ENCODE results near the gene EPN3. TPM values are rescaled to one million over a fixed set of nuclear protein-coding genes. Genes with fewer than 3 reads are reported as not detected.

The EPN3 gene
- total RNA-seq, 1 donor from 2014 or later = 0.24 TPM

DNA sequence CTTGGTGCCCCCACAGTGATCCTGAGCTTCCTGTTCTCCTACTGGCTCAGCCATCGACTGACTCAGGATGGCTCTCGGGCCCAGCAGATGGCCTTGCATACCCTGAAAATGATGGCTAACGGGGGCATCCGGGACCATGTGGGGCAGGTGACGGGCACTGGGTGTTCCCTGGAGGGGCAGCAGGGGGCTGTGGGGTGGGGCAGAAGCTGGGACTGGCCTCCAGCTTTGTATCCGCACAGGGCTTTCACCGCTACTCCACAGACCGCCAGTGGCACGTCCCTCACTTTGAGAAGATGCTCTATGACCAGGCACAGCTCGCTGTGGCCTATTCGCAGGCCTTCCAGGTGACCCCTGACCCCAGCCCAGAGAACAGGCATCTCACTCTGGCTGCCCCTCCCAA, 17.4 kb downstream of the EPN3 start:
- H2AFZ ChIP-seq (replicated peaks) = no peak overlapping the region
- no peak overlapping the region for H3K4me3 ChIP-seq
- TF ChIP-seq EZH2 (IDR thresholded peaks at IDR 0.05) = no peak
- TF ChIP-seq EZH2phosphoT487 (IDR thresholded peaks at IDR 0.05) = no peak
- TF ChIP-seq, protein P1, sequence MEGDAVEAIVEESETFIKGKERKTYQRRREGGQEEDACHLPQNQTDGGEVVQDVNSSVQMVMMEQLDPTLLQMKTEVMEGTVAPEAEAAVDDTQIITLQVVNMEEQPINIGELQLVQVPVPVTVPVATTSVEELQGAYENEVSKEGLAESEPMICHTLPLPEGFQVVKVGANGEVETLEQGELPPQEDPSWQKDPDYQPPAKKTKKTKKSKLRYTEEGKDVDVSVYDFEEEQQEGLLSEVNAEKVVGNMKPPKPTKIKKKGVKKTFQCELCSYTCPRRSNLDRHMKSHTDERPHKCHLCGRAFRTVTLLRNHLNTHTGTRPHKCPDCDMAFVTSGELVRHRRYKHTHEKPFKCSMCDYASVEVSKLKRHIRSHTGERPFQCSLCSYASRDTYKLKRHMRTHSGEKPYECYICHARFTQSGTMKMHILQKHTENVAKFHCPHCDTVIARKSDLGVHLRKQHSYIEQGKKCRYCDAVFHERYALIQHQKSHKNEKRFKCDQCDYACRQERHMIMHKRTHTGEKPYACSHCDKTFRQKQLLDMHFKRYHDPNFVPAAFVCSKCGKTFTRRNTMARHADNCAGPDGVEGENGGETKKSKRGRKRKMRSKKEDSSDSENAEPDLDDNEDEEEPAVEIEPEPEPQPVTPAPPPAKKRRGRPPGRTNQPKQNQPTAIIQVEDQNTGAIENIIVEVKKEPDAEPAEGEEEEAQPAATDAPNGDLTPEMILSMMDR (IDR thresholded peaks at IDR 0.05) = no peak
- Mint-ChIP-seq H3K4me3 (no peak overlapping the region), H3K9me3 (no peaks in the 10 kb centered on the region), H3K27me3 (ENCODE audit: insufficient read depth, low read depth) (peaks cover 8% of the 10 kb centered on the region), H3K27ac (peak overlapping the region; percentile 48), H3K4me1 (peaks cover 3% of the 10 kb centered on the region), H3K36me3 (peaks cover 2% of the 10 kb centered on the region)
- H3K27me3 ChIP-seq = peaks cover 3% of the 10 kb centered on the region
- no peaks in the 10 kb centered on the region for H4K20me1 ChIP-seq (ENCODE audit: low read depth)
- no peaks in the 10 kb centered on the region for H3F3A ChIP-seq (ENCODE audit: low read depth)
- H3K4me2 ChIP-seq = no peak overlapping the region
- H3K9me3 ChIP-seq (ENCODE audit: low read depth) = no peaks in the 10 kb centered on the region
- H3K9ac ChIP-seq = no peak overlapping the region
- no peaks in the 10 kb centered on the region for H3K79me2 ChIP-seq (ENCODE audit: low read depth)
- H3K36me3 ChIP-seq = no peaks in the 10 kb centered on the region
- H3K27ac ChIP-seq = no peak overlapping the region
- DNase-seq (ENCODE audit: low spot score) = no peak
- peaks cover 8% of the 10 kb centered on the region for H3K4me1 ChIP-seq

DNA sequence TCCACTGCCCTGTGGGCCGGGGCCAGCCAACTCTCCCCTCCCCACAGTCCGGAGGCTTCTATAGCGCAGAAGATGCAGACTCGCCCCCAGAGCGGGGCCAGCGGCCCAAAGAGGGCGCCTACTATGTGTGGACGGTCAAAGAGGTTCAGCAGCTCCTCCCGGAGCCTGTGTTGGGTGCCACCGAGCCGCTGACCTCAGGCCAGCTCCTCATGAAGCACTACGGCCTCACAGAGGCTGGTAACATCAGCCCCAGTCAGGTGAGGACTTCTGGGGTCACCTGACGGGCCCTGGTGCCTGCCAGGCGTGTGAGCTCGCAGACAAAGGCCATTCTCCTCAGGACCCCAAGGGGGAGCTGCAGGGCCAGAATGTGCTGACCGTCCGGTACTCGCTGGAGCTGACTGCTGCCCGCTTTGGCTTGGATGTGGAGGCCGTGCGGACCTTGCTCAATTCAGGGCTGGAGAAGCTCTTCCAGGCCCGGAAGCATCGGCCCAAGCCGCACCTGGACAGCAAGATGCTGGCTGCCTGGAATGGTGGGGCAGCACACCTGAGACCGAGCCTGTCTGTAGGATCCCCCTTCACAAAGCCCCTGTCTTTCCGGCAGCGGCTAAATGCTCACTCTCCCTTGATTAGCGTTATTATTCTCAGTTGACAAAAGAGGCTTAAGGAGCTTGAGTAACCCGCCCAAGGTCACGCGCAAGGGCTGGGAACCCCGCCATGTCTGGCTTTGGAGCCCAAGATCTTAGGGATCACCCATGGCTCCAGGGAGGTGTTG, 18.3 kb downstream of the EPN3 start:
- peaks cover 3% of the 10 kb centered on the region for H3K4me1 Mint-ChIP-seq
- H3K4me3 ChIP-seq = no peak overlapping the region
- no peak overlapping the region for H3K4me2 ChIP-seq
- H3K79me2 ChIP-seq (ENCODE audit: low read depth) = no peaks in the 10 kb centered on the region
- peaks cover 8% of the 10 kb centered on the region for H3K27me3 Mint-ChIP-seq (ENCODE audit: insufficient read depth, low read depth)
- no peak for TF ChIP-seq EZH2 (IDR thresholded peaks at IDR 0.05)
- TF ChIP-seq, protein P1 (IDR thresholded peaks at IDR 0.05) = peak; percentile 88
- no peak for TF ChIP-seq EZH2phosphoT487 (IDR thresholded peaks at IDR 0.05)
- no peak overlapping the region for H3K27ac Mint-ChIP-seq
- DNase-seq (ENCODE audit: low spot score) = peak; percentile 95
- H2AFZ ChIP-seq (replicated peaks) = no peak overlapping the region
- no peak overlapping the region for H3K9ac ChIP-seq
- no peaks in the 10 kb centered on the region for H3K9me3 Mint-ChIP-seq
- H3K36me3 ChIP-seq = no peaks in the 10 kb centered on the region
- H3K27me3 ChIP-seq = no peaks in the 10 kb centered on the region
- no peak overlapping the region for H3K27ac ChIP-seq
- no peaks in the 10 kb centered on the region for H3F3A ChIP-seq (ENCODE audit: low read depth)
- peaks cover 2% of the 10 kb centered on the region for H3K36me3 Mint-ChIP-seq
- no peaks in the 10 kb centered on the region for H4K20me1 ChIP-seq (ENCODE audit: low read depth)
- H3K9me3 ChIP-seq (ENCODE audit: low read depth) = no peaks in the 10 kb centered on the region
- H3K4me3 Mint-ChIP-seq = no peak overlapping the region
- peaks cover 8% of the 10 kb centered on the region for H3K4me1 ChIP-seq

DNA sequence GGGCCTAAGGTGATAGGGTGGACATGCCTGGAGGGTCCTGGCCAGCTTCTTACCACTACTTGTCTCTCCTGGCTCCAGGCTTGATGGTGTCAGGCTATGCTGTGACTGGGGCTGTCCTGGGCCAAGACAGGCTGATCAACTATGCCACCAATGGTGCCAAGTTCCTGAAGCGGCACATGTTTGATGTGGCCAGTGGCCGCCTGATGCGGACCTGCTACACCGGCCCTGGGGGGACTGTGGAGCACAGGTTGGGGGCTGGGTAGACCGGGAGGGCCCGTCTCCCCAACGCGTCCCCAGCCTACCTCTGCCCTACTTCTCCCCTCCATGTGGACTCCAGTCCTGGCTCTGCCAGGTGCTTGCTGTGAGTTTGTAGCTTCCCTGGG, 18.9 kb downstream of the EPN3 start:
- H3K4me1 ChIP-seq = peaks cover 8% of the 10 kb centered on the region
- H3K4me2 ChIP-seq = no peak overlapping the region
- no peak overlapping the region for H3K9ac ChIP-seq
- no peak for DNase-seq (ENCODE audit: low spot score)
- H3K27ac ChIP-seq = no peak overlapping the region
- H3K9me3 ChIP-seq (ENCODE audit: low read depth) = no peaks in the 10 kb centered on the region
- H3K79me2 ChIP-seq (ENCODE audit: low read depth) = no peaks in the 10 kb centered on the region
- no peaks in the 10 kb centered on the region for H3K9me3 Mint-ChIP-seq
- no peak overlapping the region for H3K27ac Mint-ChIP-seq
- H2AFZ ChIP-seq (replicated peaks) = no peak overlapping the region
- H3K4me1 Mint-ChIP-seq = peaks cover 7% of the 10 kb centered on the region
- H3K4me3 ChIP-seq = no peak overlapping the region
- no peak for TF ChIP-seq EZH2 (IDR thresholded peaks at IDR 0.05)
- TF ChIP-seq EZH2phosphoT487 (IDR thresholded peaks at IDR 0.05) = no peak
- TF ChIP-seq, protein P1 (IDR thresholded peaks at IDR 0.05) = no peak
- H3K36me3 Mint-ChIP-seq = peaks cover 2% of the 10 kb centered on the region
- H3K27me3 ChIP-seq = peaks cover 3% of the 10 kb centered on the region
- H3K27me3 Mint-ChIP-seq (ENCODE audit: insufficient read depth, low read depth) = peaks cover 7% of the 10 kb centered on the region
- H3K36me3 ChIP-seq = no peaks in the 10 kb centered on the region
- no peaks in the 10 kb centered on the region for H3F3A ChIP-seq (ENCODE audit: low read depth)
- no peak overlapping the region for H3K4me3 Mint-ChIP-seq
- peaks cover 4% of the 10 kb centered on the region for H4K20me1 ChIP-seq (ENCODE audit: low read depth)
